Glutamatergic neuron (in vitro differentiated cells): ENCODE data around the gene COX19. TPM values are rescaled to one million over a fixed set of nuclear protein-coding genes. Genes with fewer than 3 reads are reported as not detected.

Experiments
- DNase-seq: peaks from one replicate; pipeline ENCODE4 v3.0.0; 2022
- H3K27ac Mint-ChIP-seq: one replicate; pipeline ENCODE4 v1.8.0; 2020; ENCODE audit warnings: mild to moderate bottlenecking, mixed read lengths, inconsistent platforms; ENCODE audit not compliant: unreplicated experiment
- H3K27me3 Mint-ChIP-seq: one replicate; pipeline ENCODE4 v1.8.0; 2020; ENCODE audit warnings: mild to moderate bottlenecking, moderate library complexity, mixed read lengths, inconsistent platforms; ENCODE audit not compliant: unreplicated experiment
- H3K36me3 Mint-ChIP-seq: one replicate; pipeline ENCODE4 v1.8.0; 2020; ENCODE audit warnings: mild to moderate bottlenecking, mixed read lengths, inconsistent platforms; ENCODE audit not compliant: unreplicated experiment
- H3K4me1 Mint-ChIP-seq: one replicate; pipeline ENCODE4 v1.8.0; 2020; ENCODE audit warnings: mild to moderate bottlenecking, low read depth, mixed read lengths, inconsistent platforms; ENCODE audit not compliant: unreplicated experiment
- H3K4me3 Mint-ChIP-seq: one replicate; pipeline ENCODE4 v1.8.0; 2020; ENCODE audit warnings: mild to moderate bottlenecking, mixed read lengths, inconsistent platforms; ENCODE audit not compliant: unreplicated experiment
- H3K9me3 Mint-ChIP-seq: one replicate; pipeline ENCODE4 v1.8.0; 2020; ENCODE audit warnings: mild to moderate bottlenecking, moderate library complexity, mixed read lengths, inconsistent platforms; ENCODE audit not compliant: unreplicated experiment
- CTCF ChIP-seq: fragments of 200-600 bp; sonication (generic); IDR thresholded peaks from one replicate; pipeline ENCODE4 v1.5.0; 2021; ENCODE audit not compliant: partially characterized antibody, unreplicated experiment
- total RNA-seq: library from RNA; stranded (reverse); fragmentation: NEBNext Ultra II Directional; extraction: Animal tissue kit (Norgen Biotek cat#: 25700); gene quantifications from one replicate; pipeline ENCODE4 v1.2.1, GENCODE V29; 2021; ENCODE audit not compliant: unreplicated experiment

Gene COX19
- total RNA-seq, 1 donor from 2014 or later = 18.4 TPM

- no peak for DNase-seq
- TF ChIP-seq CTCF = no peak
- Mint-ChIP-seq H3K36me3 (peaks cover 4% of the 10 kb centered on the region), H3K9me3 (no peaks in the 10 kb centered on the region), H3K27ac (no peak overlapping the region), H3K4me3 (no peak overlapping the region), H3K27me3 (peaks cover 10% of the 10 kb centered on the region), H3K4me1 (no peaks in the 10 kb centered on the region)
Measured at GRCh38 chr7:935164-935873, 40.0 kb downstream of the COX19 start.

- no peak overlapping the region for H3K4me3 Mint-ChIP-seq
- no peaks in the 10 kb centered on the region for H3K4me1 Mint-ChIP-seq
- H3K27me3 Mint-ChIP-seq = peaks cover 9% of the 10 kb centered on the region
- no peaks in the 10 kb centered on the region for H3K36me3 Mint-ChIP-seq
- no peak for DNase-seq
- H3K9me3 Mint-ChIP-seq = peaks cover 5% of the 10 kb centered on the region
- no peak for TF ChIP-seq CTCF
- H3K27ac Mint-ChIP-seq = no peak overlapping the region
Measured at GRCh38 chr7:934469-935163, 40.7 kb downstream of the COX19 start.

- peak; percentile 6 for DNase-seq
- Mint-ChIP-seq H3K27me3 (peaks cover 11% of the 10 kb centered on the region), H3K4me1 (no peaks in the 10 kb centered on the region), H3K36me3 (no peaks in the 10 kb centered on the region), H3K27ac (no peak overlapping the region), H3K4me3 (no peak overlapping the region), H3K9me3 (peaks cover 7% of the 10 kb centered on the region)
- no peak for TF ChIP-seq CTCF
Measured at GRCh38 chr7:932651-932975, 42.7 kb downstream of the COX19 start.

- DNase-seq = peak; percentile 8
- TF ChIP-seq CTCF = no peak
- Mint-ChIP-seq H3K27me3 (peaks cover 11% of the 10 kb centered on the region), H3K36me3 (no peaks in the 10 kb centered on the region), H3K4me3 (no peak overlapping the region), H3K4me1 (peaks cover 3% of the 10 kb centered on the region), H3K9me3 (peaks cover 7% of the 10 kb centered on the region), H3K27ac (no peak overlapping the region)
Measured at GRCh38 chr7:931871-932650, 43.3 kb downstream of the COX19 start.
